ENCODE results near the gene VAMP2. TPM values are rescaled to one million over a fixed set of nuclear protein-coding genes. Genes with fewer than 3 reads are reported as not detected.

VAMP2 gene
- total RNA-seq, 4 donors from 2014 or later: 16.8 to 42.1 (median 21.2) TPM

- DNase-seq (ENCODE audit: low spot score) (no peak), ATAC-seq (ENCODE audit: low FRiP score) (peak; percentile 24)
- TF ChIP-seq, protein P1, sequence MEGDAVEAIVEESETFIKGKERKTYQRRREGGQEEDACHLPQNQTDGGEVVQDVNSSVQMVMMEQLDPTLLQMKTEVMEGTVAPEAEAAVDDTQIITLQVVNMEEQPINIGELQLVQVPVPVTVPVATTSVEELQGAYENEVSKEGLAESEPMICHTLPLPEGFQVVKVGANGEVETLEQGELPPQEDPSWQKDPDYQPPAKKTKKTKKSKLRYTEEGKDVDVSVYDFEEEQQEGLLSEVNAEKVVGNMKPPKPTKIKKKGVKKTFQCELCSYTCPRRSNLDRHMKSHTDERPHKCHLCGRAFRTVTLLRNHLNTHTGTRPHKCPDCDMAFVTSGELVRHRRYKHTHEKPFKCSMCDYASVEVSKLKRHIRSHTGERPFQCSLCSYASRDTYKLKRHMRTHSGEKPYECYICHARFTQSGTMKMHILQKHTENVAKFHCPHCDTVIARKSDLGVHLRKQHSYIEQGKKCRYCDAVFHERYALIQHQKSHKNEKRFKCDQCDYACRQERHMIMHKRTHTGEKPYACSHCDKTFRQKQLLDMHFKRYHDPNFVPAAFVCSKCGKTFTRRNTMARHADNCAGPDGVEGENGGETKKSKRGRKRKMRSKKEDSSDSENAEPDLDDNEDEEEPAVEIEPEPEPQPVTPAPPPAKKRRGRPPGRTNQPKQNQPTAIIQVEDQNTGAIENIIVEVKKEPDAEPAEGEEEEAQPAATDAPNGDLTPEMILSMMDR (IDR thresholded peaks at IDR 0.05): no peak
Observed at GRCh38 chr17:8192070-8192815, 29.5 kb upstream of the VAMP2 start.

- no peak for DNase-seq (ENCODE audit: low spot score)
- no peak for ATAC-seq (ENCODE audit: low FRiP score)
- TF ChIP-seq, protein P1 (IDR thresholded peaks at IDR 0.05): no peak
Observed at GRCh38 chr17:8190506-8190905, 27.8 kb upstream of the VAMP2 start.

- ATAC-seq (ENCODE audit: low FRiP score) (peak; percentile 75), DNase-seq (ENCODE audit: low spot score) (peak; percentile 89)
- TF ChIP-seq, protein P1 (IDR thresholded peaks at IDR 0.05): no peak
Observed at GRCh38 chr17:8189711-8190477, 27.1 kb upstream of the VAMP2 start, which contains the start of gene BORCS6. BORCS6 (minus strand) TSS chr17:8190180; CDS start chr17:8190140, 40 bp downstream.

GRCh38 chr17:8189041-8189710 lies 26.4 kb upstream of the VAMP2 start:
- DNase-seq (ENCODE audit: low spot score) (no peak), ATAC-seq (ENCODE audit: low FRiP score) (no peak)
- TF ChIP-seq, protein P1 (IDR thresholded peaks at IDR 0.05): no peak

DNA sequence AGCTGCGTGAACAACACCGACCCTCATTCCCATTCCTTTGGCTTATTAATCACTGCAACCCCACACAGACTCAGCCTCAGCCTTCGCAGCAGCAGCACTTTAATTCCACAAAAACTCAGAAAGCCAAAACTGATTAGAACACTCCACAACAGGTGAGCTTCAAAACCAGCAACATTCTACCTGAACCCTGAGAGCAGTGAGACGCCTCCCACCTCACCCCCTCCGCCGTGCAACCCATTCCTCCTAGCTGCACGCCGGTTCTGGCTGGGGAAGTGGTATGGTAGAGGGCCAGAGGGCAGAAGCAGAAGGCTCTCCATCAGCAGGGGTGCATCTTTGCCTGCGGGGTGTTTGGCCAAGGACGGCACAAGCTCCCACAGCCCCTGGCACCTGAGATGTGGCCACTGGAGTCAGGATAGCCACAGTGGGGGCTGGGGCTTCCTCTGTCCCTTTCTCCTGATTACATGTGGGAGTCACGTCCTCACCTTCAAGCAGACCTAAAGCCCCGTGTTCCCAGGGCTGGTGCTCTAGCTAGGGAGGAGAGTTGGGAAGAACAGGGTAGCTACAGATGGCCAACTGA lies 25.6 kb upstream of the VAMP2 start:
- DNase-seq (ENCODE audit: low spot score) (no peak), ATAC-seq (ENCODE audit: low FRiP score) (no peak)
- TF ChIP-seq, protein P1 (IDR thresholded peaks at IDR 0.05): no peak

DNA sequence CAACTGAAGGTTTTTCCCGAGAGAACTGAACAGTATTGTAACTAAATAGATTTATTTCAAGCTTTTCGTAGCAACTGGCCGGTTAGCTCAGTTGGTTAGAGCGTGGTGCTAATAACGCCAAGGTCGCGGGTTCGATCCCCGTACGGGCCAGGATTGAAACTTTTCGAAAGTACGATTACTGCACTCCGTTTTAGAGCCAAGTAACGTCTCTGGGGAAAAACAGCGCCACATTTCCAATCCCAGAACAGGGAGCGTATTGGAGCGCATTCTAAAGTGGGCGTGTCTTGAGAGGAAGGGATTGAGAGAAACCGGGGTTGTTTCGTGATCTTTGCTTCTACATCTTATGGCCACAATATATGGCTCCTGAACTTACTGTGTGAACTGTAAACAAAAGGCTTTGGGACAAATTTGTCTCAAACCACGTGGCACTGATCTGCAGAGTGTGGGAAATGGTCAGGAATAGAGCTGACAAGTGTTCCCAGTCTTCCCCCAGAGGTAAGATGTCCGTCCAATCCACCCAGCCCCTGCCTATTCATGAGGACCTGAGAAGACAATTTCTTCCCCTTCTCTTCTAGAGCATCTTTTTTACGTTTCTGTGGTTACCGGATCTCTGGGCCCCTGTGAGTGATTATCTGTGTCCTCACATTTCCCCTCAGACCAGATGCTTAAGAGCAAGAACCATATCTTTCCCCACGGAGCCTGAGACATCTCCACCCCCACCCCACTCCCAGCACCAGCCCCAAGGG lies 24.9 kb upstream of the VAMP2 start:
- TF ChIP-seq, protein P1 (IDR thresholded peaks at IDR 0.05): no peak
- peak; percentile 86 for DNase-seq (ENCODE audit: low spot score)
- ATAC-seq (ENCODE audit: low FRiP score): peak; percentile 58

All from omental fat pad (tissue), 4 donors.